ENCODE data around the gene DCPS. TPM values are rescaled to one million over a fixed set of nuclear protein-coding genes. Genes with fewer than 3 reads are reported as not detected.
"Not testable (repeated sequence)": the region's sequence is repeated elsewhere in the genome, so short reads cannot be mapped to it uniquely, and the experiment has no call there.

The DCPS gene
- total RNA-seq, 1 donor from 2014 or later = 15.2 TPM

DNA sequence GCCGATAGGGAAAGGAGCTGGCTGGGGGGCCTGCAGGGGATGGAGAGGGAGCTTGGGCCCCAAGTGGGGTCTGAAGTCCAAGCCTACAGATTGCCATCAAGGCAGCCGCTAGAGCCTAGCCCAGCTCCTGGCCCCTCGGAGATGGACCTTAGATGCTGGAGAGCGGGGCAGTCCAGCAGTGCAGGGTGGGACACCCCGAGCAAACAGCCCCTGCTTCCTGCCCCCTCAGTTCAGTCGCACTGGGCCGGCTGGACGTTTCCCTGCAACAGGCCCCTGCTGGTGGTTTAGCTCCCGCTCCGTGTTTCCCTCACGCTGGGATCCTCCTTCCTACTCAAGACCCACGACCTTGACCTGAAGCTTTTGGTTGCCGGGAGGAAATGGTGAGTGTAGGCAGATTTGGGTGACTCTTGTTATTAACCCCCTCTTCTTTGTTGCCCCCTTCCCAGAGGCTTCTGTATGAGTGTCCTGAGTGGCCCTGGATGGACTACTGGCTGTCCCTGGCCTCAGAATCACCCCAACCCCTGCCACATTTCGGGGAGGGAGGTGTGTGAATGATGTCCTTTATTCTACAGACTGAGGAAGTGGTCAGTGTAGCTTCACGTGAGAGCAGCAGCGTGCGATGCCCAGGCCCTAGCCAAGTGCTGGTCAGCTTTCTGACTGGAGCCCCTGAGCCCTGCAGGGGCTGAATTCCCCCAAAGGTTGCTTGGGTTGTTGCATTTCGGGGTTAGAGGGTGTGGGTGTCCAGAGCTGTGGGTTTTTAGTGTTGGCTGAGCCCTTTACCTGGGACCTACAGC is 54.3 kb downstream of the DCPS start:
- no peak for DNase-seq (ENCODE audit: low read depth, low spot score)

DNA sequence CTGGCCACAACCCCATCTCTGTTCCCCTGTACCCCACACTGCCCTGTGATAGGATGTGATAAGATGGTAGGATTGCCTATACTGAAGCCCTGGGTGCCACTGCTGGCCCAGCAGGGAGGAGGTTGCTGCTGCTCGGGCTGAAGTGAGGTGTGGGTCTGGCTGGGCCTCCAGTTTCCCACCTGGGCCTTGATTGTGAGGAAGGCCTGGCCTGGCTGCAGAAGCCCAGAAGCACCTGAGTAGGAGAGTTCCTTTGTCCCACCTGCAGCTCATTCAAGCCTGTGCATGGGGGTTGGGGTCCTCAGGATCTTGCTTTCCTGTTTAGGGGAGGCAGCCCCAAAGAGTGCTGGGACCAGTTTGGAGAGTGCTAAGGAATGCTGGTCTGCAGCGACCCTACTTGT is 54.9 kb downstream of the DCPS start:
- DNase-seq (ENCODE audit: low read depth, low spot score) = no peak

DNA sequence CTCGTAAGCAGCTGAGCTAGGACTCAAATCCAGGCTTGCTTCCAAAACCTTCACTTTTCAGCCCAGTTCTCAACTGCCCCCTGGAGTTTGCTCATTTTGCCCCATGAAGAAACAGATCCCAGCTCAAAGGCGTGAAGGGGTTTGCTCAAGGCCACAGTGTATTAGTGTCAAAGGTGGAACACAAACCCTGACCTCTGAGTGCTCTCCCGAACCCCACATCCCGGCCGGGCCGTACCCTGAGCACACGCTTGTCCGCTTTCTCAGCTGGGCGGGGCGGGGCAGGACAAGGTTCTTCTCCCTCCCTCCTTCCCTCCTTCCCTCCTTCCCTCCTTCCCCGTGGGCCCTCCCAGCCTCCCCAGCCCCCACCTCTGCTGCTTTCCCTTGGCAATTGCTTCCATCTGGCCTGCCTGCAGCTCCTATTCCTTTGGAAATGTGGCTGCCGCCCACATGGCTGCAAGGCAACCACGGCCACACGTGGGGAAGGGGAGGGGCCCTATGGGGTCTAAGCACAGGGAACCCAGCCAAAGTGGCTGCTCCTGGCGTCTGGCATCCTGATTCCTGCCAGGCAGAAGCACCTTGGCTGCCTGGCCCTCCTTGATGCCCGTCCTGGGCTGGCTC is 55.7 kb downstream of the DCPS start:
- no peak for DNase-seq (ENCODE audit: low read depth, low spot score)

DNA sequence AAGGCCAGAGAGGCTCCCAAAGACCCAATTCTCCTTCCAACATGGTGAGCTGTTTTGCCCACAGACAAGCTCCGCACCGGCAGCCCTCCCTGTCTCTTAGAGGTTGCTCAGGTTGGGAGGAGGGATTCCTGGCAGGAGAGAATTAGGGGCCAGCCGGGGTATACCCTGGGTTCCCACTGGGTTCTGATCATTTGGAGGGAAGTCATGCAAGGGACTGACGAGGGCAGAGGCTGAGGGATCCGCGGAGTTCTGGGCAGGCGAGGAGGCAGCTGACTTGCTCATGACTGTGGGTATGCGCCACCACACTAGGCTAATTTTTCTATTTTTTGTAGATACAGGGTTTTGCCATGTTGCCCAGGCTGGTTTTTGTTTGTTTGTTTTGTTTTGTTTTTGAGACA is 56.2 kb downstream of the DCPS start:
- no peak for DNase-seq (ENCODE audit: low read depth, low spot score)

DNA sequence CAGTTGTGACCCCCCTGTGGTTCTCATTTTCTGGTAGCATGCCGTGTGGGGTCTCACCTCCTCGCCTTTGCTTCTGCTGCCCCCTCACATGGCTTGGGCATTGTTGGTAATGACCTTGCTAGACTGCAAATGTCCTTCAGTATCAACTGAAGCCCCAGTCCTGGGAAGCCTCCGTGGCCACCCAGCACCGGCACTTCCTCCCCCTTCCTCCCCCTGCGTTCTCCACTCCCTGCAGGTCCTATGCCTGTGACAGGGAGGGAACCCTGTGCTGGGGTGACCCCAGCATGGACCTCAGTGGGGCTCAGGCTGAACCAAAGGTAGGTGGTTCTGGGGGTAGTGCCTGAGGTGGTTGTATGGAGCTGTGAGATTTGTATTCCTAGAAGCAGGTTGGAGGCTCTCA is 57.5 kb downstream of the DCPS start:
- no peak for DNase-seq (ENCODE audit: low read depth, low spot score)

DNA sequence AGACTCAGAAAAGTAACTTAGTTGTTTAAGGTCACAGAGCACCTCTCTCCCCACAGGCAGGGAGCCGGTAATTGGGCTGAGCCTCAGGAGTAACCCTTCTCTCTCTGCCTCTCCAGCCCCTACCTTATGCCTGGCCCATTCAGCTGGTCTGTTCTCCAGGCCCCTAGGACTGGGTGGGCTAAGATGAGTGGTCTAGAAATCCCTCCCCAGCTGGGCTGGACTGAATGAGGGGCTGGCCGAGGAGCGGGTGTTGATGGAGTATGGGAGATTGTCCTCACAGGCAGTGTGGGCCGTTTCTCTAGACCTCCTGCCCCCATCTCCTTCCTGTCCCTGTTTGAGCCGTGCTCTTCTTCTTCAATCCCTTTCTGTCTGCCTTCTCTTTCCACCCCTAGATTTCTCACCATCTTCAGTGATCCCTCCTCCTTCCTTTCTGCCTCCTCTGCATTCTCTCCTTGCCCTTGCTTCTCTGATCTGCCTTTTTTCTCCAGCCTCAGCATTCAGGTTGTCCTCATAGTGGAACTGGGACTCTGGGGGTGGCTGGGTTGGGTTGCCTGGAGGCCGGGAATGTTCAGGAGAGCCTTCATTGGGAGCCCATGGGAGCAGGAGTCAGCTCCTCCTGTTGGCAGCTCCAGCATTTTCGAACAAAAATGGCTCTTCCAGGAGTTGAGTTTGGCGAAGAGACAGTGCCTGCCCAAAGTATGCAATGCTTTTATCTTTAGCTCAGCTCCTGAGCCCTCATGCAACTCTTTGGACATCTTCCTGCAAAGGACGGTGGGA is 59.2 kb downstream of the DCPS start:
- DNase-seq (ENCODE audit: low read depth, low spot score) = no peak

DNA sequence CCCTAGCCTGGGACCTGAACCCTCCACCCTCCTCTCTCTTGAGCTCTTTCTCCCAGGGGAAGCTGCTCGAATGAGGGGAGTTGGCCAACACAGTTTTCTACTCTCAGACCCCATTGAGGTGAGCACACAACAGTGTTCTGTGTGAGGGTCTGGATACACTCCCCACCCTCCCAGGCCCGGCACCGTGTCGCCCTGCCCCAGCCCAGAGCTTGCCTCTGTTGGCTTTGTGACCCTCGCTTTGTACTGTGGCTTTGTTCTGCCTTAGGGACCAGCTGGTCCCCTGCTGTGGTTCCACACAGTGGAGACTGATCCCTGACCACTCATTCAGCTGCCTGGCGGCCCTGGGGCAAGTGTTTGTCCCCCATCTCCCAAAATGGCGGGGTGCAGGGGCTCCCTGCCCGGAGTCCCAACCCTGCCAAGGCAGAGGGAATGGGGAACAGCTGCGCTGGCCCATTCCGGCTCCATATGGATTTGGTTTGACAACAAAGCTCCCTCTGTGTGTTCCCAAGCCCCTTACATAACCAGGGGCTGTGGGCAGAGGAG is 59.9 kb downstream of the DCPS start:
- no peak for DNase-seq (ENCODE audit: low read depth, low spot score)

DNA sequence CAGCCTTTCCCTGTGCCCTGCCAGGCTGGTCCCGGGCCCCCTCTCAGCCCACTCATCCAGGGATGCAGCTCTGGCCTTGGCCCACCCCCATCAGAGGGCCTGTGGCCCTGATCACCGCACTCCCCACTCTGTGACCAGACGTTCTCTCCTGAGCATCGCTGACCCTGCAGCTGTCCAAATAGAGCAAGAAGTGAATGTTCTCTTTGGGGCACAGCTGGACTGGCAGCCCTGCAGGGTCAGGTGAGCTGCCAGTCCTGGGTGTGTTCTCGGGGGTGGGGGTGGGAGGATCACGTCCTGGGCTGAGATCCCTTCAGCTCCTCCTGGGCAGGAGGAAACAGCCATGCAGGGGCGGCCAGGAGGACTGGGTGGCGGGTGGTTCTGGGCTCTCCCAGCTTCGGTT is 60.9 kb downstream of the DCPS start:
- DNase-seq (ENCODE audit: low read depth, low spot score) = not testable (repeated sequence)

DNA sequence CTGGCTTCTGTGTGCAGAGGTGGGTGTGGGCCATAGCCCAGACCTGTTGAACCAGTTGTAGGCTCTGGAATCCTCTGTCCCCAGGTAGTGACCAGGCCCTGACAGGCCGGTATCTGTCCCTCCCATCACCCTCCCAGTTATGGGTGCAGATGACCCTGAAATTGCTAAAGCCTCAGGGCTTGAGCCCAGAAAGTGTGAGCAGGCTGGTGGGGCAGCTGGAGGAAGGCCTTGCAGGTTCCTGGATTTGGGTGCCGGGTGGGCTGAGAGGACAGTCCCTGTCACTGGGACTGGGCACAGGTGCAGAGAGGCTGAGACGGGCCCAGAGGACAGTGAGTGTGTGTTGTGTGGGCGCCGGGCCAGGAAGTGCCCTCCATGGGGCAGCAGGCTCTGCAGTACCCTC is 61.6 kb downstream of the DCPS start:
- not testable (repeated sequence) for DNase-seq (ENCODE audit: low read depth, low spot score)

DNA sequence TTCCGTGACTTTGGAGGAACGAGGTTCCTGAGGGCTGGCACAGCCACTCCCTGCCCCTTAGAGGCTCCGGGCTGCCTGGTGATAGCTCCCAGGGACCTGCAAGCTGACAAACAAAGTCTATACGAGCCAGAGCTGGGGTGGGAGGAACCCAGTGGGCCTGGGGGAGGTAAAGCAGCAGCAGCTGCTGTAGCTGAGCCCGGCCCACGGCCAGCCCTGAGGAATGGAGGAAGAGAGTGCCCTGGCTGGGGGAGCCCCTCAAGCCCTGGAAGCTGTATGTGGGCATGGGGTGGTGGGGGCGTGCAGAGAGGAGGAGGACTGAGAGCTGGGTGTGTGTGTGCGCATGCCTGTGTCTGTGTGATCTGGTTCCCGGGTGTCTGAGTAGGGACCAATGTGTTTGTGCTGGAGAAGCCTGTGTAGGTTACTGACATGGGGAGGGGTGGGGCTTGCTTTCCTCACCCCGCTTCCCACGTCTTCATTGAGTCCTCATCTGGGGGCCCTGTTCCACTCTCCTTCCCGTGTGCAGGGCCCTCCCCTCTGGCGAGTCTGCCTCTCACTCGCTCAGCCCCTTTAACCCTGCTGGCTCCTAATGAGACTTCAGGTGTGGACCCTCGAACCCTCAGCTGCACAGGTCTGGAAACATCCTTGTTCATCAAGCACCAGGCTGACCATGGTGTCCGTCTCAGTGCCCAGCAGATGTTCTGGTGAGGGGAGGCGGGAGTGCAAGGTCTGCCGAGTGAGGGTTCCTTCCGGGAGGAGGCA is 62.4 kb downstream of the DCPS start:
- no peak for DNase-seq (ENCODE audit: low read depth, low spot score)

DNA sequence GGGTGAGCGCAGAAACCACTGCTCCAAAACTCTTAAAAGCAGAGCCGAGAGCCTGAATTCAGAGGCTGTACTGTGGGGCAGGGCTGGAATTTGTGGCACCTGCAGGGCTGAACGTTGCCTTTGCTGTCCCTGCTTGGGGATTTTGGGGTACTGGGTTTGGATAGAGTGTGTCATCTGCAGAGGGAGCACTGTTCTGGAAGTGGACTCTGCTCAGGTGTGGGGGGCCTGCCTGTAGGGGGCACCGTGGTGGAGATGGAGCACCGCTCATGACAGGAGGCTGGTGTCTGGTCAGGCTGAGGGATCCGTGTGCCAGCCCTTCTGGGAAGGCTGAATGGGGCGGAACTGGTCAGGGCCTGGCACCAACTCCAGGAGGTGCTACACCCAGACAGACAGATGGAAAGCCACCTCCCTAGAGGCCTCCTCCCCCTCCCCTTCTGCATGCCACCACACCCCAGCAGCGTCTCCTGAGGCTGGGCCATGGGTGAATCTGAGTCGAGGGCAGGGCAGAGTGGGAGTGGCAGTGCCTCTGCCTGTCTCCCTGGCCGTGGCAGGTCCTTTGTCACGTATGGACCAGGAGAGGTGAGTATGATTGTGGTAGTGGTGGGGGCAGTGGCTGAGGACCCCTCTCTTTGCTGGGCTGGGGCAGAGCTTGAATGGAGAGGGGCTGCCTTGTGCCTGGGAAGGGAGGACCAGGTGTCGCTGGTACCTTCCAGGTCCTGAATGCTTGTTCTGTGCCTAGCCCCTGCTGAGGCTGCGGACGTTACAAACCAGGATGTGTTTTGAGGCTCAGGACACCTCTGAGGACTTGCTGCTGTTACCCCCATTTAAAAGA is 63.2 kb downstream of the DCPS start:
- DNase-seq (ENCODE audit: low read depth, low spot score) = not testable (repeated sequence)

DNA sequence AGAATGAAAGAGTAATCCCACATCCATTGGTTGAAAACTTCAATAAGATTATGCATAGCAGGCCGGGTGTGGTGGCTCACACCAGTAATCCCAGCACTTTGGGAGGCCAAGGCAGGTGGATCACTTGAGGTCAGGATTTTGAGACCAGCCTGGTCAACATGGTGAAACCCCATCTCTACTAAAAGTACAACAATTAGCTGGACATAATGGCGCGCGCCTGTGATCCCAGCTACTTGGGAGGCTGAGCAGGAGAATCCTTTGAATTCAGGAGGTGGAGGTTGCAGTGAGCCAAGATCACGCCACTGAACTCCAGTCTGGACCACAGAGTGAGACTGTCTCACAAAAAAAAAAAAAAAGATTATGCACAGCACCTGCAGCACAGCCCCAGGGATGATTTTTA is 63.9 kb downstream of the DCPS start:
- not testable (repeated sequence) for DNase-seq (ENCODE audit: low read depth, low spot score)

DNA sequence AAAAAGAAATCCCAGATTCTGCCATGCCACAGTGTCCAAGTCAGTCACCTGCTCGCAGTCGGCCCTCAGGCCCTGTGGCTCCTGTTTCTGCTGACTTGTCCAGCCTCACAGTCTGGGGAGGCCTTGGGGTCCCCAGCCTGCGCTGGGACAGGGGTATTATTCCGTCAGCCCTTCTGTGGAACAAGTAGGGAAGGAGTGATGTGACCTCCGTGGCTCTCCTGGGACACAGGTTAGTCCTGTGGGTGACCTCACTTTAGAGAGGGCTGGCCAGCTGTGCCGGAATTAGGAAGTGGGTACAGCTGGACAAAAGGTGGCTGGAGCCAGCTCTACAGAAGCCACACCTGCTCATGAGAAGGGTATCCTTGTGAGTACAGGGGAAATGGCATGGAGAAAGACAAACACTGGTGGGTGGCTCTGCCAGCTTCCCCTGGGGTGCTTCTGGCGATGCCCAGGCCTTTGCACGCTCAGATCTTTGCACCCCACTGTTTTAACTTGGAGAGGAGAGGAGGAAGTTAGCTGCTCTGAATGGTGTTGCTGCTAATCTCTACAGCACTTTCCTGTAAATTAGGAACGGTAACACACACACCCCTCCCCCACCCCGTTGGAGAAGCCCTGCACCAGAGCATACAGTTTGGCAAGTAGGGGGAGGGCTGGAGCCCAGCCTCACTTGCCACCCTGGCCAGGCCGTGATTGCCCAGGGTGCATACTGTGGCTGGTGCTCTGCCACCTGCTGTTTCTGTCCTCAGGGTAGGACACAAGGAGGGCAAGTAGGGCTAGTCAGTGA is 64.7 kb downstream of the DCPS start:
- DNase-seq (ENCODE audit: low read depth, low spot score) = not testable (repeated sequence)

DNA sequence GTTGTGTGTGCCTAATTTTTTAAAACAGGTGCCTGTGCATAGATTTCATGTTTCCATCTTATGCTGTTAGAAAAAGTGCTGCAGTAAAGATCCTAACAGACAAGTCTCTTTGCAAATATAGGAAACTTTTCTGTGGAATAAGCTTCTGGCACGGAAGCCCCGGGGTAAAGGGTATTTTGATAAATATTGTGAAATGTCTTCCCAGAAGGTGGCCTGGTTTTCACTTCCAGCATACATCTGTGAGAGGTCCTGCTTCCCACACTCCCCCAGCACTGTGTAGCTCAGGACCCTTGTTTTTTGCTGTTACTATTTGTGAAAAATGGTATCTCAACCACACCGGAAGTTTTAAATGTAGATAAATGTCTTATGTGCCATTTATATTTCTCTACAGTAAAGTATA is 66.2 kb downstream of the DCPS start:
- DNase-seq (ENCODE audit: low read depth, low spot score) = no peak

DNA sequence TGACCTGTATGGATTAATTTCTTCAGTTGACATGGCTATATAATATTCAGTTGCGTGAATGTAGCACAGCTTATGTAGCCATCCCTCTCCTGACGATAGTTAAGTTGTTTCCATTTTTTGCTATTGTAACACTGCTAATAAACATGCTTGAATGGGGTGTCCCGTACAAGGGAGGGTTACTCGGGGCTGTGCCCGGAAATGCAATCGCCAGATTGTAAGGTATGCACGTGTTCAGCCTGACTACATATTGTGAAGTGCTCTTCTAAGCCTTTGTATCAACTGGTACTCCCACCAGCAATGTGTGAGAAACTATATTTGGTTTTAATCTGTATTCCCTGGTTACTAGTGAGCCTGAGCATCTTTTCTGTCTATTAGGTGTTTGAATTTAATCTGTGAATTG is 67.7 kb downstream of the DCPS start:
- DNase-seq (ENCODE audit: low read depth, low spot score) = no peak

DNA sequence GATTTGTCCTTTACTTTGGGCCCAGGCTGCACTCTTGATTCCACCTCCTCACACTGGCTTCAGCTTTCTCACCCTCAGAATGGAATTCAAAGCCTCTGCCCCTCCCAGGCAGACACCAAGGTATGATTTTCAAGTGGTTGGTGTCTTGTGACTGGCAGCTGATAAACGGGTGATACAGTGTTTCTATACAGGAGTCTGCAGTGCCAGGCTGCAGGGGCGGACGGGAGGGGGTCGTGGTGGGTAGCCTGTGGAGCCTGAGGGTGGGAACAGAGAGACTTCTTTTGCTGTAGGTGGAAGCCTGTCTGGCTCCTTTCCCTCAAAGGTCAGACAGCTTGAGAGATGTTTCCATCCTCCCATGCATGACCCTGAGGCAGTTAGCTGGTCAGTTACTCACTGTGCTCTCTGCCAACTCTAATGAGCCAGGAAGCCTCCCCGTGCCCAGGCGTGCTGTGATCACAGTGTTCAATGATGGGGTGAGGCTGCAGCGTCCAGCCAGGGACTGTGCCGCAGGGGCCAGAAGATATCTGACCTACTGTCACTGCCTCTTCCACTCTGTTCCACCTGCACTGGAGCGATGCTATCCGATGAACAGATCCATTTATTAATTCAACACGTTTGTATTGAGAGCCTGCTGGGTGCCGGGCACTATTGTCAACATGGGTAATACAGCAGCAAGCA is 69.7 kb downstream of the DCPS start:
- not testable (repeated sequence) for DNase-seq (ENCODE audit: low read depth, low spot score)

DNA sequence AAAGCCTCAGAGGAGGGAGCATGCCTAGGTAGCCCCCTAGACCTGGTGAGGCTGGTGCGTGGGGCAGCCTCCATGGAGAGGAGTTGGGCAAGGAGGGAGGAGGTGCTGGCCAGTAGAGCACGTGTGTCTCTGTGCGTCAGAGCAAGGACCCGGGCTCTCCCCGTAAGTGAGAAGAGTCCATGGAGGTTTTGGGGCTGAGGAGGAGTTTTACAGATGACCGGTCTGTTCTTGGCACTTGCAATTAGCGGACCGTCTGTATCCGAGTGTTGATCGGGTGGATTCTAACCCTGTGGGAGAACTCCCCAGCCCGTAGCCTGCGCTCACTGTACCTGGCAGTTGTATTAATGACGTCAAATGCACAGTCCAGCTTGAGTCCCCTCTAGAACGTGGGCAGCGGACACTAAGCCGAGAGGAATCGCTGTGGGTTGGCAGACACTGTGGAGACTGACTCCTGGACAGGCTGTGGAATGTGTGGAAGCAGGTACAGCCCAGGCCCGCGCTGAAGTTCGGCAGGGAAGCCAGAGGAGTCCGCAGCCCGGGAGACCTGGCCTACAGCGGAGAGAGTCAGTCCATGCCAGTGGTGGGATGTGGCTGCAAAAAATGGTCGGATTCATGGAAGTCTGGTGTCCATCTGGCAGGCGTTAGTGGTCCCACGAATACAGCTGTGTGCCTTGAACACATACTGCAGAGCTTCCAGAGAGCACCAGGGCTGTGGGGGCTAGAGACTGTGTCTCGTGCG is 70.9 kb downstream of the DCPS start:
- DNase-seq (ENCODE audit: low read depth, low spot score) = not testable (repeated sequence)

DNA sequence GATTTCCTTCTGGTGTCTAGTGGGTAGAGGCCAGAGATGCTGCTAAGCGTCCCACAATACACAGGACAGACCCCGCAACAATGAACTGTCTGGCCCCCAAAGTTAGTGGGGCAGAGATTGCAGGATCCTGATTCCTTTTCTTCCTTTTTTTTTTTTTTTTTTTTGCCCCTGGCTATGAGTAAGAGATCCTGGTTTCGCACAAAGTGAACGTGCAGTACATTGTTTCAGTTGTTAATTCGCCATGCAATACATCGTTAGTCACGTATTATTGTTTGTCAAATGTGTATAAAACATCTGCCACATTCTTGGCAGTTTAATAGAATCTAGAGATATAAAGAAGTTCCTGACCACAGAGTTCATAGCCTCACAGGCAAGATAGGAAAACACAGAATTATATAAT is 71.9 kb downstream of the DCPS start:
- peak; percentile 59 for DNase-seq (ENCODE audit: low read depth, low spot score)

All from pulmonary artery endothelial cell (primary cell).